Mesenteric fat pad (tissue), 1 donor: ENCODE measurements around the gene C6orf47. TPM values are rescaled to one million over a fixed set of nuclear protein-coding genes. Genes with fewer than 3 reads are reported as not detected.
"Not testable (repeated sequence)": the region's sequence is repeated elsewhere in the genome, so short reads cannot be mapped to it uniquely, and the experiment has no call there.

ENCODE experiments used
- DNase-seq: peaks from one replicate; pipeline ENCODE4 v3.0.0-alpha.2; 2020; ENCODE audit warnings: low spot score
- long read RNA-seq: library from polyadenylated mRNA; unstranded; transcript quantifications from one replicate; pipeline ENCODE4 v2.0.0, GENCODE V29; 2020
- total RNA-seq: library from RNA; stranded (reverse); fragmentation: NEBNext Ultra II Directional; extraction: Animal tissue kit (Norgen Biotek cat#: 25700); gene quantifications from one replicate; pipeline ENCODE4 v1.2.1, GENCODE V29; 2021
- donor health status: DM: yes; HTN: yes; CAD: no.

Gene C6orf47
- 21.6 TPM for total RNA-seq
- long read RNA-seq, transcript C6orf47-202 (1 exons, 2,475 nt), result major isoform, 116 of 116 reads
- long read RNA-seq, partial matches to known transcripts, result 0 of 116 reads
- long read RNA-seq, other reads (novel, unspliced or antisense), result 0 of 116 reads

GRCh38 chr6:31660381-31661261, at the start of gene C6orf47:
Gene C6orf47 (minus strand): TSS chr6:31660778. CDS start chr6:31659947, 831 bp downstream.
- DNase-seq, result peak; percentile 96

- not testable (repeated sequence) for DNase-seq
Observed at GRCh38 chr6:31709157-31709556, 48.6 kb upstream of the C6orf47 start.

GRCh38 chr6:31708224-31708623, 47.6 kb upstream of the C6orf47 start:
- no peak for DNase-seq

GRCh38 chr6:31707701-31708100, 47.1 kb upstream of the C6orf47 start:
- DNase-seq, result no peak

- DNase-seq, result no peak
Observed at GRCh38 chr6:31706599-31706998, 46.0 kb upstream of the C6orf47 start, which contains the start of gene LY6G6F. Gene LY6G6F (plus strand): TSS chr6:31706866. CDS start chr6:31706907, 41 bp downstream.

- DNase-seq, result no peak
Observed at GRCh38 chr6:31705931-31706330, 45.4 kb upstream of the C6orf47 start.

GRCh38 chr6:31702819-31703716, 42.5 kb upstream of the C6orf47 start, which contains the start of gene ABHD16A:
Gene ABHD16A (minus strand): TSS chr6:31703324. CDS start chr6:31703281, 43 bp downstream.
- peak; percentile 100 for DNase-seq

GRCh38 chr6:31702405-31702818, 41.8 kb upstream of the C6orf47 start:
- DNase-seq, result no peak

- no peak for DNase-seq
Observed at GRCh38 chr6:31701666-31702404, 41.3 kb upstream of the C6orf47 start.

- no peak for DNase-seq
Observed at GRCh38 chr6:31700740-31701401, 40.3 kb upstream of the C6orf47 start.

- no peak for DNase-seq
Observed at GRCh38 chr6:31697555-31697954, 37.0 kb upstream of the C6orf47 start.

- no peak for DNase-seq
Observed at GRCh38 chr6:31693535-31693934, 33.0 kb upstream of the C6orf47 start.

GRCh38 chr6:31692886-31693285, 32.3 kb upstream of the C6orf47 start:
- no peak for DNase-seq

- DNase-seq, result no peak
Observed at GRCh38 chr6:31692353-31692752, 31.8 kb upstream of the C6orf47 start.

GRCh38 chr6:31691564-31692108, 31.1 kb upstream of the C6orf47 start:
- no peak for DNase-seq

GRCh38 chr6:31691078-31691463, 30.5 kb upstream of the C6orf47 start:
- no peak for DNase-seq

- no peak for DNase-seq
Observed at GRCh38 chr6:31690231-31691077, 29.9 kb upstream of the C6orf47 start.

- DNase-seq, result no peak
Observed at GRCh38 chr6:31689249-31690110, 28.9 kb upstream of the C6orf47 start.
